HL-60 (cell line): ENCODE measurements around the gene NPHP4.

Experiments
- DNase-seq, 2 experiments: peaks; one replicate each; pipeline ENCODE4 v3.0.0-alpha.2; 2010 to 2020; ENCODE audit warnings: low read depth in 1 of 2, low spot score in 1 of 2
- H3K27ac ChIP-seq: fragments of 250-450 bp; sonication (Bioruptor Pico); replicated peaks from 2 replicates; pipeline ENCODE4 v1.5.1; 2020; ENCODE audit warnings: mild to moderate bottlenecking, moderate library complexity
- H3K27me3 ChIP-seq: fragments of 250-450 bp; sonication (Bioruptor Pico); 2 replicates; pipeline ENCODE4 v1.5.1; 2021; ENCODE audit warnings: mild to moderate bottlenecking, moderate library complexity; ENCODE audit not compliant: insufficient read depth, poor library complexity, severe bottlenecking
- H3K4me3 ChIP-seq: replicated peaks from 2 replicates; pipeline ENCODE4 v1.5.1; 2011; ENCODE audit warnings: mild to moderate bottlenecking, control low read depth, low read length; ENCODE audit not compliant: insufficient read depth
- GABPA ChIP-seq: IDR thresholded peaks from 2 replicates; pipeline ENCODE4 v1.6.1; 2012; ENCODE audit warnings: low read depth
- POLR2AphosphoS5 ChIP-seq: IDR thresholded peaks from 2 replicates; pipeline ENCODE4 v1.6.1; 2012; ENCODE audit warnings: low read depth
- SPI1 ChIP-seq: IDR thresholded peaks from 2 replicates; pipeline ENCODE4 v1.6.1; 2012; ENCODE audit warnings: low read depth, mild to moderate bottlenecking, borderline replicate concordance
- TF ChIP-seq, protein P1 (sequence below): IDR thresholded peaks from 2 replicates; pipeline ENCODE4 v1.6.1; 2012; ENCODE audit warnings: low read depth; ENCODE audit not compliant: insufficient replicate concordance
- TF ChIP-seq, protein P2 (sequence below): IDR thresholded peaks from one replicate; pipeline ENCODE4 v1.5.1; 2011; ENCODE audit warnings: low read length, control low read depth, inconsistent platforms; ENCODE audit not compliant: insufficient read depth

The NPHP4 gene

DNA sequence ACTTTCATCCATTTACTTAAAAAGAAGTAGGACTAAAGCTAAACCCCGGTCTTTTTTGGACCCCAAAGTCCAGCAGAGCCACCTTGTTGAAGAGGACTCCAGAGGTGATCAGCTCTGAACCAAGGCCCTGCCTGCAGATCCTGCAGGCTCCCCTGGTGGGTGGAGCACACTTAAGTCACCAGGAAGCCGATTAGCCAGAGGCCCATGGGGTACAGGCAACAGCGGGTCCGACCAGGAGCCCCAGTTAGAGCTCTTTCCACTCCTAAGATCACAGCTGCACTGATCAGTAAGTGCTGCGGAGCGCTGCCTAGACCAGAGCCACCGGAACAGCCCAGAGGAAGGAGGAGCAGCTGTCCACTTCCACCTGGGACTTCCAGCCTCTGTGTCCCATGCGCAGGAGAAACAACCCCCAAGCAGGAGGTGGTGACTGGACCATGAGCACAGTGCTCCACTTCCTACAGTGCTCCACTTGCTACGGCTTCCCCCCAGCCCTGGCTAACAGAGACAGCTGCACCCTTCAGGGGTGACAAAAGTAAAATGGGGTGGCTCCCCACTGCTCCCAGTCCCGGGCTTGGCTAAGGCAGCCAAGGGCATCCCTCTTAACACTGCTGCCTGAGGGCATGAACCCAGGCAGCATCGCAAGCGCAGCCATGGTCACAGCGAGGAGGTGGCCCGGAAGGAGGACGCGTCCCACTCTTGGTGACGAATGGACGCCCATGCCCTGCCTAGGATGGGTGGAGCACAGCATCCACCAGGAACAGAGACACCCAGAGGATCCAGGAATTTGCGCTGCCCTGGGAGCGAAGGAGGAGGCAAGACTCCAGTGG is 58.0 kb downstream of the NPHP4 start:
- TF ChIP-seq POLR2AphosphoS5 (no peak), GABPA (no peak)
- Histone ChIP-seq H3K27ac (no peak overlapping the region), H3K4me3 (no peak overlapping the region), H3K27me3 (no peaks in the 10 kb centered on the region)
- no peak for DNase-seq

DNA sequence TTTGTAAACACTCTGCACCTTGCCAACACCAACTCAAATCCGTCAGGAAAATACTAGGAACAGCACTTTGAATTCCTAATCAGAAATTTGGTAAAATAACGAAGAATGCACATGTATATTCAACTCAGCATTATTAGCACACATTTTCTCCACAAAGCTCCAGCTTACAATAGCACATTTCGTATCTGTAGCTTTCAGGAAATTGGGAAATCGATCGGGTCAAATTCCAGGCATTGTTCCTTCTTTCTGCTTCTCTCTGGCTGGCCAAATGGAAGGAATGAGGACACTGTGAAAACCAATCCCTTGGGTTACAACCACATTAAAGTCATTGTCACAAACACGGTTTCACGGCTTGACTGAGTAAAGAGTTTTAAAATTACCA is 58.6 kb downstream of the NPHP4 start:
- Histone ChIP-seq H3K4me3 (no peak overlapping the region), H3K27me3 (no peaks in the 10 kb centered on the region), H3K27ac (no peak overlapping the region)
- TF ChIP-seq SPI1 (no peak), GABPA (no peak), POLR2AphosphoS5 (no peak)
- TF ChIP-seq, protein P1, sequence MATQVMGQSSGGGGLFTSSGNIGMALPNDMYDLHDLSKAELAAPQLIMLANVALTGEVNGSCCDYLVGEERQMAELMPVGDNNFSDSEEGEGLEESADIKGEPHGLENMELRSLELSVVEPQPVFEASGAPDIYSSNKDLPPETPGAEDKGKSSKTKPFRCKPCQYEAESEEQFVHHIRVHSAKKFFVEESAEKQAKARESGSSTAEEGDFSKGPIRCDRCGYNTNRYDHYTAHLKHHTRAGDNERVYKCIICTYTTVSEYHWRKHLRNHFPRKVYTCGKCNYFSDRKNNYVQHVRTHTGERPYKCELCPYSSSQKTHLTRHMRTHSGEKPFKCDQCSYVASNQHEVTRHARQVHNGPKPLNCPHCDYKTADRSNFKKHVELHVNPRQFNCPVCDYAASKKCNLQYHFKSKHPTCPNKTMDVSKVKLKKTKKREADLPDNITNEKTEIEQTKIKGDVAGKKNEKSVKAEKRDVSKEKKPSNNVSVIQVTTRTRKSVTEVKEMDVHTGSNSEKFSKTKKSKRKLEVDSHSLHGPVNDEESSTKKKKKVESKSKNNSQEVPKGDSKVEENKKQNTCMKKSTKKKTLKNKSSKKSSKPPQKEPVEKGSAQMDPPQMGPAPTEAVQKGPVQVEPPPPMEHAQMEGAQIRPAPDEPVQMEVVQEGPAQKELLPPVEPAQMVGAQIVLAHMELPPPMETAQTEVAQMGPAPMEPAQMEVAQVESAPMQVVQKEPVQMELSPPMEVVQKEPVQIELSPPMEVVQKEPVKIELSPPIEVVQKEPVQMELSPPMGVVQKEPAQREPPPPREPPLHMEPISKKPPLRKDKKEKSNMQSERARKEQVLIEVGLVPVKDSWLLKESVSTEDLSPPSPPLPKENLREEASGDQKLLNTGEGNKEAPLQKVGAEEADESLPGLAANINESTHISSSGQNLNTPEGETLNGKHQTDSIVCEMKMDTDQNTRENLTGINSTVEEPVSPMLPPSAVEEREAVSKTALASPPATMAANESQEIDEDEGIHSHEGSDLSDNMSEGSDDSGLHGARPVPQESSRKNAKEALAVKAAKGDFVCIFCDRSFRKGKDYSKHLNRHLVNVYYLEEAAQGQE = no peak
- TF ChIP-seq, protein P2, sequence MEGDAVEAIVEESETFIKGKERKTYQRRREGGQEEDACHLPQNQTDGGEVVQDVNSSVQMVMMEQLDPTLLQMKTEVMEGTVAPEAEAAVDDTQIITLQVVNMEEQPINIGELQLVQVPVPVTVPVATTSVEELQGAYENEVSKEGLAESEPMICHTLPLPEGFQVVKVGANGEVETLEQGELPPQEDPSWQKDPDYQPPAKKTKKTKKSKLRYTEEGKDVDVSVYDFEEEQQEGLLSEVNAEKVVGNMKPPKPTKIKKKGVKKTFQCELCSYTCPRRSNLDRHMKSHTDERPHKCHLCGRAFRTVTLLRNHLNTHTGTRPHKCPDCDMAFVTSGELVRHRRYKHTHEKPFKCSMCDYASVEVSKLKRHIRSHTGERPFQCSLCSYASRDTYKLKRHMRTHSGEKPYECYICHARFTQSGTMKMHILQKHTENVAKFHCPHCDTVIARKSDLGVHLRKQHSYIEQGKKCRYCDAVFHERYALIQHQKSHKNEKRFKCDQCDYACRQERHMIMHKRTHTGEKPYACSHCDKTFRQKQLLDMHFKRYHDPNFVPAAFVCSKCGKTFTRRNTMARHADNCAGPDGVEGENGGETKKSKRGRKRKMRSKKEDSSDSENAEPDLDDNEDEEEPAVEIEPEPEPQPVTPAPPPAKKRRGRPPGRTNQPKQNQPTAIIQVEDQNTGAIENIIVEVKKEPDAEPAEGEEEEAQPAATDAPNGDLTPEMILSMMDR = no peak
- no peak for DNase-seq

DNA sequence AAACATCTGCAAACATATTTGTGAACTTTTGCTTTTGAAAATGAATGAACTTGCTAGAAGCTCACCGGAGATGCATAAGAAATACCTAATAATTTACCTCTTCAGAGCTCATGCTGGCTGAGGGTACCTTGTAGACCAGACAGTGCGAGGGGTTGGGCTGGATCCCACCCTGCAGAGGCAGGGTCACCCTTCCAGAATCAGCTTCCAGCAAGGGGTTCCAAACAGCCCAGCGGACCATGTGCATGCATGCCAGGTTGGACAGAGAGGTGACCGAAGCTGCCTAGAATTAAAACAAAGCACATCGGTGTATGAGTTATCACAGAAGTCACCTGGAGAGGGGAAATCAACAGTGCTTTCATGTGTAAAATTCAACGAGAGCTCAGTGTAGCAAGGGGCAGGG is 59.2 kb downstream of the NPHP4 start:
- H3K27me3 ChIP-seq = no peaks in the 10 kb centered on the region
- H3K27ac ChIP-seq = no peak overlapping the region
- no peak for TF ChIP-seq POLR2AphosphoS5
- TF ChIP-seq GABPA = no peak
- TF ChIP-seq, protein P2 = no peak
- TF ChIP-seq, protein P1 = no peak
- TF ChIP-seq SPI1 = no peak
- no peak overlapping the region for H3K4me3 ChIP-seq
- no peak for DNase-seq

DNA sequence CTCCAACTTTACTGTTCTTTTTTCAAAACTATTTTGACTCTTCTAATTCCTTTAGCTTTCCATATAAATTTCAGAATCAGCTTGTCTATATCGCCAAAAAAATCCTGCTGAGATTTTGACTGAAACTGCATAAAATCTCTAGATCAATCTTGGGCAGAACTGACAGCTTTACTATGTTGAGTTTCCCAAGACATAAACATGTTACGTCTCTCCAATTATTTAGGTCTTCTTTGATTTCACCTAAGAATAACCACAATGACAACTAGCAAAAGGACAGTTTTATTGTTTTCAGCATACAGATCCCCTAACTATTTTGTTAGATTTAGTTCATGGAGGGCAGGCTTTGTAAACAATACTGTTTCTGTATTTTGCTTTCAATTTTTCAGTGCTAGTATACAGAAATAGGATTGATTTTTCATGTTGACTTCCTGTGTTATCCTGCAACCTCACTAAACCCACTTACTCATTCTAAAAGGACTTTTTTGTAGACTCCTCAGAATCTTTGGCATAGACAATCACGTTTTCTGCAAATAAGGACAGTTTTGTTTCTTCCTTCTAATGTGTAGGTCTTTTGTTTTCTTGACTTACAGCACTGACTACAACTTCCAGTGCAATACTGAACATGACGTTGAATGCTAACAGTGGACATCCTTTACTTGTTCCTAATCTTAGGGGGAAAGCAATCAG is 63.4 kb downstream of the NPHP4 start:
- Histone ChIP-seq H3K27me3 (no peaks in the 10 kb centered on the region), H3K27ac (no peak overlapping the region), H3K4me3 (no peak overlapping the region)
- DNase-seq = no peak
- TF ChIP-seq, protein P1 = no peak
- TF ChIP-seq, protein P2 = no peak
- no peak for TF ChIP-seq GABPA
